ENCODE results near the gene ARHGAP6. TPM values are rescaled to one million over a fixed set of nuclear protein-coding genes. Genes with fewer than 3 reads are reported as not detected.

Gene ARHGAP6
- total RNA-seq, 4 donors from 2014 or later: 2.7 to 9.1 (median 4.3) TPM

- TF ChIP-seq POLR2A (IDR thresholded peaks at IDR 0.05) (no peak), CTCF (IDR thresholded peaks at IDR 0.05) (no peak)
- H3K4me3 ChIP-seq (ENCODE audit: low read depth, poor library complexity, severe bottlenecking): no peak overlapping the region
- 51 to 60% methylated on average over 11 of the region's 11 CpGs for WGBS, 2 donors
- DNase-seq (ENCODE audit: low spot score in 2 of 2): no peak
- intact Hi-C loops (cut with DNase I; ENCODE audit: low total_unique reads): no loop called here
These were observed 314.1 kb downstream of the ARHGAP6 start for GRCh38 chrX:11351375-11352295.

GRCh38 chrX:11349661-11350337, 315.9 kb downstream of the ARHGAP6 start:
- 41 to 79% methylated on average over 2 of the region's 2 CpGs for WGBS, 2 donors
- DNase-seq (ENCODE audit: low spot score in 2 of 2): no peak
- no peak overlapping the region for H3K4me3 ChIP-seq (ENCODE audit: low read depth, poor library complexity, severe bottlenecking)
- intact Hi-C loops (cut with DNase I; ENCODE audit: low total_unique reads): no loop called here
- TF ChIP-seq POLR2A (IDR thresholded peaks at IDR 0.05): no peak
- TF ChIP-seq CTCF (IDR thresholded peaks at IDR 0.05): no peak

- intact Hi-C loops (cut with DNase I; ENCODE audit: low total_unique reads): no loop called here
- DNase-seq (ENCODE audit: low spot score in 2 of 2): no peak
- no peak overlapping the region for H3K4me3 ChIP-seq (ENCODE audit: low read depth, poor library complexity, severe bottlenecking)
- WGBS, 2 donors: 48 to 90% methylated on average over 1 of the region's 1 CpG
- TF ChIP-seq CTCF (IDR thresholded peaks at IDR 0.05) (no peak), POLR2A (IDR thresholded peaks at IDR 0.05) (no peak)
These were observed 316.7 kb downstream of the ARHGAP6 start for GRCh38 chrX:11349020-11349419.

- no peak for DNase-seq (ENCODE audit: low spot score in 2 of 2)
- intact Hi-C loops (cut with DNase I; ENCODE audit: low total_unique reads): no loop called here
- no peak overlapping the region for H3K4me3 ChIP-seq (ENCODE audit: low read depth, poor library complexity, severe bottlenecking)
- WGBS, 2 donors: 49 to 70% methylated on average over 3 of the region's 3 CpGs
- TF ChIP-seq POLR2A (IDR thresholded peaks at IDR 0.05) (no peak), CTCF (IDR thresholded peaks at IDR 0.05) (no peak)
These were observed 318.4 kb downstream of the ARHGAP6 start for GRCh38 chrX:11347300-11347699.

- H3K4me3 ChIP-seq (ENCODE audit: low read depth, poor library complexity, severe bottlenecking): no peak overlapping the region
- no peak for TF ChIP-seq POLR2A (IDR thresholded peaks at IDR 0.05)
- no peak for TF ChIP-seq CTCF (IDR thresholded peaks at IDR 0.05)
- 55 to 79% methylated on average over 2 of the region's 2 CpGs for WGBS, 2 donors
- intact Hi-C loops (cut with DNase I; ENCODE audit: low total_unique reads): no loop called here
- no peak for DNase-seq (ENCODE audit: low spot score in 2 of 2)
These were observed 319.5 kb downstream of the ARHGAP6 start for GRCh38 chrX:11346121-11346682.

Data from lower leg skin (tissue), 4 donors.